Astrocyte of the cerebellum (primary cell): Measurements from ENCODE around the gene KIAA1671.

ENCODE experiments used
- DNase-seq: peaks from one replicate; pipeline ENCODE4 v3.0.0-alpha.2; 2011; ENCODE audit warnings: low read depth
- H3K4me3 ChIP-seq: 2 replicates; pipeline ENCODE4 v1.5.1; 2011; ENCODE audit warnings: mild to moderate bottlenecking, low read depth, low read length, moderate library complexity
- CTCF ChIP-seq: IDR thresholded peaks from 2 replicates; pipeline ENCODE4 v1.5.1; 2012; ENCODE audit warnings: low read length, low read depth, moderate library complexity, mild to moderate bottlenecking; ENCODE audit errors: missing control alignments
- in situ Hi-C: cut with HindIII; loops from 2 replicates; pipeline ENCODE4 v1.10.0; 2017; ENCODE audit warnings: low sequenced_read_pairs

KIAA1671 gene

DNA sequence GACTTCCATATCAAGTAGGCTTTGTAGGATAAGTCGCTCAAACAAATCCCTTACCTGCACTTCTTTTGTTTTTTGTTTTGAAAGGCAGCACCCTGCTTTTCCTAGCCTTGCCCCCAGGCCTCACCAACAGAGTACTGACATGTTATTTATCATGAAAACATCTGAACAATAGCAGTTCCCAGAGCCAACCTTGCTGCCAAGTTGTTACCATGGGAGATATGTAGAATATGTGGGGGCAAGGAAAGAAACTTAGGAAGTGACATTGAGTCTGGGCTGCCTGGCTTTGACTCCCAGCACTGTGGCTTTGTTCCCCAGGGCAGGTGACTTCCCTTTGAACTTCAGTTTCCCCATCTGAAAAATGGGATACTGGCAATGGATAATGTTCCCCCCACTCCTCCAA lies 193.8 kb downstream of the KIAA1671 start:
- in situ Hi-C loops: no loop called here
- H3K4me3 ChIP-seq: no peak overlapping the region
- TF ChIP-seq CTCF: no peak
- no peak for DNase-seq

DNA sequence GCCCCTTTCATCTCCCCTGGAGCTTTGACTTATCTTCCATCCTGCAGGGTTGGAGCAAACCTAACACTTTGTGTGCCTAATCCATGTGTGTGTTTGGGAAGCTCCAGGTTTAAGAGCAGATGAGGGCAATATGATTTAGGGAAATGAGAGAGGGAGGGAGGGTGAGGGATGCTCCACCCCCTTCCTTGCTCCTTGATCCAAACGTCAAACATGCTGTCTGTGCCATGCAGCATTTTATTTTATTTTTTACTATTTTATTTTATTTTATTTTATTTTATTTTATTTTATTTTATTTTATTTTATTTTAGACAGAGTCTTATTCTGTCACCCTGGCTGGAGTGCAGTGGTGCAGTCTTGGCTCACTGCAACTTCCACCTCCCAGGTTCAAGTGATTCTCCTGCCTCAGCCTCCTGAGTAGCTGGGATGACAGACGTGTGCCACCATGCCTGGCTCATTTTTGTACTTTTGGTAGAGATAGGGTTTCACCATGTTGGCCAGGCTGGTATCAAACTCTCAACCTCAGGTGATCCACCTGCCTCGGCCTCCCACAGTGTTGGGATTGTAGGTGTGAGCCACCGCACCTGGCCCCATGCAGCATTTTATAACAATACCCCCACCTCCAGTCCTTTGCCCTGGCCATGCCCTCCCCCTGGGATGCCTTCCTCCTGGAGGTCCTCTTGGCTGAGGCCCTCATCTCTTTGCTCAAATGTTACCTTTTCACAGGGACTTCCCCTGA lies 194.6 kb downstream of the KIAA1671 start:
- no peak for TF ChIP-seq CTCF
- no peak for DNase-seq
- no peak overlapping the region for H3K4me3 ChIP-seq
- in situ Hi-C loops: no loop called here

GRCh38 chr22:25147642-25147928 lies 195.1 kb downstream of the KIAA1671 start:
- no peak for DNase-seq
- in situ Hi-C loops: no loop called here
- H3K4me3 ChIP-seq: no peak overlapping the region
- no peak for TF ChIP-seq CTCF

- in situ Hi-C loops: no loop called here
- no peak for DNase-seq
- TF ChIP-seq CTCF: no peak
- no peak overlapping the region for H3K4me3 ChIP-seq
Measured at GRCh38 chr22:25148149-25148691, 195.7 kb downstream of the KIAA1671 start.

DNA sequence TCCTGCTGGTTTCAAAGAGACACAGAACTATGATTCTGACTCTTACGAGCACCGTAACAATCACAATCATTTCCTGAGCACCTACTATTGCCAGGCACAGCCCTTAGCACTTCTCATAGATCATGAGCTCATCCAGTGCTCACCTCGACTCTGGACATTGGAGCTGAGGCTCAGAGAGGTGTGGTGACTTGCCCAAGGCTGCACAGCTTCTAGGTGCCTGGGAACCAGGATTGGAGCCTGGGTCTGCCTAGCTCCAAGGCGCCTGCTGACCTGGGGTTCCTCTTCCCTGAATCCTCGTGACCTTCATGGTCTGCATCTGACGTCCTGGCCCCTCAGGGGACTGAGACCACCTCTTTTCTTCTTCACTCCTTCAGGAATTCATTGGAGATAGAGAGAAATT lies 196.5 kb downstream of the KIAA1671 start:
- in situ Hi-C loops: no loop called here
- no peak overlapping the region for H3K4me3 ChIP-seq
- no peak for DNase-seq
- no peak for TF ChIP-seq CTCF

- no peak for TF ChIP-seq CTCF
- in situ Hi-C loops: loop anchor here (5.0 kb wide), 1 partner anchor 33 kb away; no protein-coding TSS in a partner anchor
- no peak overlapping the region for H3K4me3 ChIP-seq
- DNase-seq: peak; percentile 45
Measured at GRCh38 chr22:25153961-25154666, 201.6 kb downstream of the KIAA1671 start.
